Endothelial cell of umbilical vein (primary cell): Measurements from ENCODE around the gene C15orf61. TPM values are rescaled to one million over a fixed set of nuclear protein-coding genes. Genes with fewer than 3 reads are reported as not detected.

ENCODE experiments used
- BruUV-seq: library from RNA; stranded (reverse); fragments of 400-500 nt; replicated peaks from 2 replicates; lab custom pipeline; 2021; lab: Mats Ljungman, UMichigan
- CTCF ChIA-PET: fragments of 300-600, 350-600 bp; sonication (Branson Sonifier 250); formaldehyde crosslinking; loops from one replicate; lab custom pipeline; 2021; ENCODE audit warnings: antibody characterized with exemption, inconsistent platforms; lab: Charles Lee
- POLR2A ChIA-PET: fragments of 300-600, 350-600 bp; sonication (Branson Sonifier 250); formaldehyde crosslinking; loops from one replicate; lab custom pipeline; 2021; ENCODE audit warnings: antibody characterized with exemption, inconsistent platforms; lab: Charles Lee
- DNase-seq: peaks from one replicate; pipeline ENCODE4 v3.0.0-alpha.2; 2011; ENCODE audit warnings: low read depth, low spot score
- FAIRE-seq: peaks from 2 replicates; lab custom pipeline; 2011; peaks lifted over from hg19 to GRCh38; lab: Jason Lieb, UNC
- H2AFZ ChIP-seq: 2 replicates; pipeline ENCODE4 v1.6.0; 2012; ENCODE audit warnings: low read depth, low read length, control low read depth, inconsistent platforms
- H3K27ac ChIP-seq: 2 replicates; pipeline ENCODE4 v1.5.1; 2011; ENCODE audit warnings: low read depth, mild to moderate bottlenecking, control low read depth, low read length, moderate library complexity; ENCODE audit not compliant: insufficient read depth
- H3K27me3 ChIP-seq, 2 experiments: 2 replicates each; pipeline versions ENCODE4 v1.6.0 to v1.6.1; 2011; ENCODE audit warnings: low read length in 2 of 2, mixed read lengths in 1 of 2; ENCODE audit not compliant: control insufficient read depth in 2 of 2, insufficient read depth in 2 of 2
- H3K36me3 ChIP-seq, 2 experiments: 2 replicates in 1 of 2; 3 replicates in 1 of 2; pipeline ENCODE4 v1.5.1; 2011; ENCODE audit warnings: low read length in 2 of 2, mild to moderate bottlenecking in 1 of 2, moderate library complexity in 1 of 2; ENCODE audit not compliant: control insufficient read depth in 2 of 2, insufficient read depth in 2 of 2; ENCODE audit errors: extremely low read depth in 1 of 2
- H3K4me1 ChIP-seq: 3 replicates; pipeline ENCODE4 v1.5.1; 2011; ENCODE audit warnings: mild to moderate bottlenecking, low read length; ENCODE audit not compliant: control insufficient read depth, insufficient read depth; ENCODE audit errors: extremely low read depth
- H3K4me2 ChIP-seq: 2 replicates; pipeline ENCODE4 v1.6.1; 2011; ENCODE audit warnings: low read length, control low read depth, mixed read lengths; ENCODE audit not compliant: insufficient read depth
- H3K4me3 ChIP-seq, 3 experiments: fragments of 200-600 bp in 1 of 3; sonication (generic), shearing (Covaris generic) in 1 of 3; replicated peaks in 1 of 3; 2 replicates each; pipeline ENCODE4 v1.5.1; 2011 to 2016; ENCODE audit warnings: control low read depth in 3 of 3, low read length in 3 of 3, mild to moderate bottlenecking in 2 of 3, inconsistent platforms in 1 of 3, low read depth in 1 of 3, moderate library complexity in 1 of 3; ENCODE audit not compliant: insufficient read depth in 1 of 3
- H3K79me2 ChIP-seq: 2 replicates; pipeline ENCODE4 v1.6.0; 2012; ENCODE audit warnings: low read length, inconsistent platforms; ENCODE audit not compliant: control insufficient read depth, insufficient read depth
- H3K9ac ChIP-seq: replicated peaks from 2 replicates; pipeline ENCODE3; 2011; ENCODE audit warnings: low read length, control low read depth; ENCODE audit not compliant: insufficient read depth; ENCODE audit errors: extremely low read depth
- H3K9me1 ChIP-seq: replicated peaks from 3 replicates; pipeline ENCODE4 v1.6.0; 2011; ENCODE audit warnings: mild to moderate bottlenecking, low read length; ENCODE audit not compliant: control insufficient read depth, insufficient read depth; ENCODE audit errors: extremely low read depth
- H3K9me3 ChIP-seq: replicated peaks from 2 replicates; pipeline ENCODE4 v1.5.1; 2012; ENCODE audit warnings: low read length, inconsistent platforms; ENCODE audit not compliant: control insufficient read depth, insufficient read depth
- H4K20me1 ChIP-seq: replicated peaks from 2 replicates; pipeline ENCODE3; 2011; ENCODE audit warnings: mild to moderate bottlenecking, low read length; ENCODE audit not compliant: control insufficient read depth, insufficient read depth; ENCODE audit errors: extremely low read depth
- CTCF ChIP-seq, 2 donors: IDR thresholded peaks; 1 replicate in 1 of 2; 2 replicates in 1 of 2; pipeline ENCODE4 v1.5.1; 2011; ENCODE audit warnings: low read length in 2 of 2, mild to moderate bottlenecking in 2 of 2, moderate library complexity in 2 of 2, control low read depth in 1 of 2, inconsistent platforms in 1 of 2, low read depth in 1 of 2; ENCODE audit not compliant: insufficient read depth in 1 of 2; ENCODE audit errors: extremely low read depth in 1 of 2
- EZH2 ChIP-seq: IDR thresholded peaks from 2 replicates; pipeline ENCODE4 v1.6.1; 2012; ENCODE audit warnings: borderline replicate concordance, low read depth, mild to moderate bottlenecking, moderate library complexity, low read length, inconsistent platforms; ENCODE audit not compliant: severe bottlenecking
- FOS ChIP-seq: IDR thresholded peaks from 2 replicates; pipeline ENCODE4 v1.6.1; 2011; ENCODE audit warnings: mild to moderate bottlenecking, low read length, moderate library complexity, borderline replicate concordance; ENCODE audit not compliant: insufficient read depth
- GATA2 ChIP-seq: IDR thresholded peaks from 2 replicates; pipeline ENCODE4 v1.7.0; 2011; ENCODE audit warnings: low read depth, mild to moderate bottlenecking, moderate library complexity, mixed read lengths, low read length; ENCODE audit not compliant: insufficient read length, insufficient read depth
- JUN ChIP-seq: IDR thresholded peaks from 2 replicates; pipeline ENCODE4 v1.6.1; 2011; ENCODE audit warnings: borderline replicate concordance, low read depth; ENCODE audit not compliant: insufficient read length, insufficient read depth
- MYC ChIP-seq: IDR thresholded peaks from one replicate; pipeline ENCODE4 v1.6.1; 2011; ENCODE audit warnings: mild to moderate bottlenecking, low read depth, low read length
- POLR2A ChIP-seq: IDR thresholded peaks from 2 replicates; pipeline ENCODE4 v1.6.1; 2012; ENCODE audit warnings: low read depth, mild to moderate bottlenecking, control low read depth, low read length
- POLR2AphosphoS5 ChIP-seq: IDR thresholded peaks from 2 replicates; pipeline ENCODE4 v1.6.1; 2012; ENCODE audit warnings: low read depth, mild to moderate bottlenecking, control low read depth, low read length, moderate library complexity; ENCODE audit not compliant: insufficient read depth
- dilution Hi-C: fragments of 300-500 bp; cut with MboI; formaldehyde crosslinking; loops from one replicate; pipeline ENCODE4 v1.15.0; 2019; ENCODE audit warnings: low sequenced_read_pairs; ENCODE audit not compliant: extremely low pct_ligation_motif_present
- intact Hi-C: fragments of 100-400 bp; cut with micrococcal nuclease; formaldehyde crosslinking; loops from one replicate; pipeline ENCODE4 v1.10.0; 2022
- polyA plus RNA-seq, 4 experiments: library from polyadenylated mRNA; depleted of rRNA in 3 of 4; stranded (reverse) in 3 of 4; unstranded in 1 of 4; fragments of >200 nt; gene quantifications; 2 replicates each; pipeline versions ENCODE4 v1.2.1 to v1.2.3, GENCODE V29; 2011 to 2012; ENCODE audit warnings: missing spikeins in 1 of 4
- total RNA-seq: library from RNA; stranded (reverse); gene quantifications from 2 replicates; pipeline ENCODE4 v1.2.3, GENCODE V29; 2021
- TF ChIP-seq, protein P1 (sequence below): IDR thresholded peaks from 2 replicates; pipeline ENCODE4 v1.6.1; 2011; ENCODE audit not compliant: insufficient read depth, insufficient read length

Gene C15orf61
- total and polyA plus RNA-seq, 2 donors (not counting 3 experiments of a cell fraction or from before 2014, with no cell fraction given) = 3.2 to 4.1 TPM

DNA sequence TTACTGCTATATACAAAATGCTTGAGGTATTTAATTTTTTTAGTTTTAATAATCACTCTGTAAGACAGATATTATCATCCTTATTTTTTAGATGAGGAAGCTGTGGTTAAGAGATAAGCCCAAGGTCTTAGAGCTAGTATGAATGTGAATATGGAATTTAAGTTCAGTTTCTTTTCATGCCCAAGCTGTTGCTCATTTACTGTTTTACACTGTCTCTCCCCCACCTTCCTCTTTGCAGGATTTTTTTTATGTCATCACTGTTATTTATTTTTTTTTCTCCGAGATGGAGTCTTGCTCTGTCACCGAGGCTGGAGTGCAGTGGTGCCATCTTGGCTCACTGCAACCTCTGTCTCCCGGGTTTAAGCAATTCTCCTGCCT, 44.0 kb downstream of the C15orf61 start:
- no peak for TF ChIP-seq POLR2A
- TF ChIP-seq FOS = no peak
- TF ChIP-seq, protein P1, sequence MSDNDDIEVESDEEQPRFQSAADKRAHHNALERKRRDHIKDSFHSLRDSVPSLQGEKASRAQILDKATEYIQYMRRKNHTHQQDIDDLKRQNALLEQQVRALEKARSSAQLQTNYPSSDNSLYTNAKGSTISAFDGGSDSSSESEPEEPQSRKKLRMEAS = no peak
- TF ChIP-seq EZH2 = no peak
- TF ChIP-seq MYC = no peak
- no peak for TF ChIP-seq GATA2
- TF ChIP-seq POLR2AphosphoS5 = no peak
- no peak for TF ChIP-seq CTCF (IDR thresholded peaks at IDR 0.05; ENCODE audit: extremely low read depth in 1 of 2, insufficient read depth in 1 of 2, low read depth in 1 of 2, low read length in 2 of 2)
- no peak for TF ChIP-seq JUN
- DNase-seq (no peak), FAIRE-seq (no peak)
- ChIA-PET CTCF (no interaction called here), POLR2A (no interaction called here)
- no peak overlapping the region for H3K9ac ChIP-seq
- BruUV-seq = no TSS peak
- H3K4me2 ChIP-seq = no peak overlapping the region
- no peaks in the 10 kb centered on the region for H4K20me1 ChIP-seq
- no peak overlapping the region for H3K27ac ChIP-seq
- dilution Hi-C loops (no loop called here), intact Hi-C loops (no loop called here)
- H3K4me1 ChIP-seq = no peaks in the 10 kb centered on the region
- H3K9me3 ChIP-seq = no peaks in the 10 kb centered on the region
- H3K36me3 ChIP-seq = no peaks in the 10 kb centered on the region
- H2AFZ ChIP-seq = no peak overlapping the region
- no peaks in the 10 kb centered on the region for H3K27me3 ChIP-seq
- no peak overlapping the region for H3K4me3 ChIP-seq
- no peaks in the 10 kb centered on the region for H3K79me2 ChIP-seq
- H3K9me1 ChIP-seq = no peaks in the 10 kb centered on the region
